IgD-negative memory B cell (primary cell): ENCODE measurements around the gene PRUNE1. TPM values are rescaled to one million over a fixed set of nuclear protein-coding genes. Genes with fewer than 3 reads are reported as not detected.

ENCODE experiments used
- H3K27ac Mint-ChIP-seq, 3 donors: one replicate each; pipeline ENCODE4 v1.8.0; 2020 to 2022; ENCODE audit warnings: mild to moderate bottlenecking in 3 of 3, mixed read lengths in 3 of 3, moderate library complexity in 1 of 3
- H3K27me3 Mint-ChIP-seq: one replicate; pipeline ENCODE4 v1.8.0; 2021; ENCODE audit warnings: mixed read lengths
- H3K36me3 Mint-ChIP-seq: one replicate; pipeline ENCODE4 v1.8.0; 2020; ENCODE audit warnings: mild to moderate bottlenecking, mixed read lengths
- H3K4me1 Mint-ChIP-seq, 3 donors: one replicate each; pipeline ENCODE4 v1.8.0; 2020 to 2022; ENCODE audit warnings: mixed read lengths in 3 of 3, mild to moderate bottlenecking in 1 of 3
- H3K4me3 Mint-ChIP-seq, 4 donors: one replicate each; pipeline ENCODE4 v1.8.0; 2020 to 2022; ENCODE audit warnings: mild to moderate bottlenecking in 4 of 4, mixed read lengths in 4 of 4, moderate library complexity in 3 of 4
- H3K9me3 Mint-ChIP-seq, 3 donors: one replicate each; pipeline ENCODE4 v1.8.0; 2020 to 2021; ENCODE audit warnings: mixed read lengths in 3 of 3, mild to moderate bottlenecking in 1 of 3
- polyA plus RNA-seq: library from polyadenylated mRNA; unstranded; fragments of 300-500 nt; fragmentation: Illumina TruSeq; gene quantifications from one replicate; pipeline ENCODE4 v1.2.3, GENCODE V29; 2021

The PRUNE1 gene
- polyA plus RNA-seq, 1 donor from 2014 or later: 36.2 TPM

DNA sequence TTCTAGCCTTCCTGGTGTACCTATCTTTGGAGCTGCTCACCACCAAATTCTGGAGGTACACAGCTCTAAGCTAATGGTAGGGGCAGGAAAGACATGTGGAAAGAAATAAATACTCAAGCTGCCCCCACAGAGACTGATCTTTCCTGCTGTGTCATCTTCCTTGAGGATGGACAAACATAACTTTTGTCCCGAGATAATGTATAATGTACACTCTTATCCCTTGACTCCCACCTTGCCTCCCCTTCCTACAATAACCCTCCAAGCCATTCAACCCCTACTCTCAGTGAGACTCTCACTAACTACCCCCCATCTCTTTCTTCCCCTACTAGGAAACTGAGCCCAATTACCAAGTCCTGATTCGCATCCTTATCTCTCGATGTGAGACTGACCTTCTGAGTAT is 14.0 kb upstream of the PRUNE1 start:
- peaks cover 2% of the 10 kb centered on the region for H3K36me3 Mint-ChIP-seq
- no peak overlapping the region for H3K4me3 Mint-ChIP-seq
- H3K4me1 Mint-ChIP-seq: peaks cover 4% of the 10 kb centered on the region in 3 donors
- H3K9me3 Mint-ChIP-seq: no peaks in the 10 kb centered on the region
- no peak overlapping the region for H3K27ac Mint-ChIP-seq
- H3K27me3 Mint-ChIP-seq: no peaks in the 10 kb centered on the region

DNA sequence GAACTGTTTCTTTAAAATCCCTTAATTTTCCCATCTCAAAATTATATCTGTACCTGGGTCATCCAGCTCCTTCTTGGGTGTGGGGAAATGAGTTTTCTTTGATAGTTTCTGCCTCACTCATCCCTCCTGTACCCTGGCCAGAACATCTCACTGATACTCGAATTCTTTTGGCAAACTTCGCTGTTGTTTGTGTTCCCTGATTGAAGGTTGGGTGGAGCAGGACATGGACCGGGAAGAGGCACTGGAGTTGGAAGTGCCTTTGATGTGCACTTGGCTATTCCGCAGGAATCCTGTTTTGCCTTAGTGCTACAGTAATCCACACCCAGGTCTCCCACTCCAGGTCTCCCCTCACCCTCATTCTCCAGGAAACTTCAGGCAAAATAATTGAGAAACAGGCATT is 12.8 kb upstream of the PRUNE1 start:
- Mint-ChIP-seq H3K4me3 (peak overlapping the region in 1 of 4 donors; percentile 25), H3K36me3 (peaks cover 2% of the 10 kb centered on the region), H3K4me1 (peaks cover 4 to 5% (median 4%) of the 10 kb centered on the region in 3 donors)

DNA sequence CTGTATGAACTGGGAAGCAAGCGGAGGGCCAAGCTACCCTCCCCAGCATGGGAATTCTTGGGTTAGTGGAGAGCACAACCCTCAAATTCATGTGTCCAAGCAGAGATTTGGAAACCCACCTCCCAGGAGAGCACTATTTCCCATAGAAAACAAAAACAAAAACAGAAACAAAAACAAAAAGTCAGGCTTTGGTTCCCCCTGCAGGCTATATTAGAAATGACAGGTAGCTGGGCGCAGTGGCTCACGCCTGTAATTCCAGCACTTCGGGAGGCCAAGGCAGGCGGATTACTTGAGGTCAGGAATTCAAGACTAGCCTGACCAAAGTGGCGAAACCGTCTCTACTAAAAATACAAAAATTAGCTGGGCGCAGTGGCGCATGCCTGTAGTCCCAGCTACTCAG is 12.4 kb upstream of the PRUNE1 start:
- H3K36me3 Mint-ChIP-seq: peaks cover 2% of the 10 kb centered on the region
- peak overlapping the region in 2 of 3 donors; percentile 29 to 46 for H3K27ac Mint-ChIP-seq
- no peaks in the 10 kb centered on the region for H3K27me3 Mint-ChIP-seq
- peaks cover 4 to 5% (median 4%) of the 10 kb centered on the region in 3 donors for H3K4me1 Mint-ChIP-seq
- no peaks in the 10 kb centered on the region for H3K9me3 Mint-ChIP-seq
- peak overlapping the region in 2 of 4 donors; percentile 25 to 27 for H3K4me3 Mint-ChIP-seq

More for the DNA sequence above, 12.8 kb upstream of the PRUNE1 start:
- no peaks in the 10 kb centered on the region for H3K27me3 Mint-ChIP-seq
- H3K9me3 Mint-ChIP-seq: no peaks in the 10 kb centered on the region
- H3K27ac Mint-ChIP-seq: peak overlapping the region in 1 of 3 donors; percentile 46

DNA sequence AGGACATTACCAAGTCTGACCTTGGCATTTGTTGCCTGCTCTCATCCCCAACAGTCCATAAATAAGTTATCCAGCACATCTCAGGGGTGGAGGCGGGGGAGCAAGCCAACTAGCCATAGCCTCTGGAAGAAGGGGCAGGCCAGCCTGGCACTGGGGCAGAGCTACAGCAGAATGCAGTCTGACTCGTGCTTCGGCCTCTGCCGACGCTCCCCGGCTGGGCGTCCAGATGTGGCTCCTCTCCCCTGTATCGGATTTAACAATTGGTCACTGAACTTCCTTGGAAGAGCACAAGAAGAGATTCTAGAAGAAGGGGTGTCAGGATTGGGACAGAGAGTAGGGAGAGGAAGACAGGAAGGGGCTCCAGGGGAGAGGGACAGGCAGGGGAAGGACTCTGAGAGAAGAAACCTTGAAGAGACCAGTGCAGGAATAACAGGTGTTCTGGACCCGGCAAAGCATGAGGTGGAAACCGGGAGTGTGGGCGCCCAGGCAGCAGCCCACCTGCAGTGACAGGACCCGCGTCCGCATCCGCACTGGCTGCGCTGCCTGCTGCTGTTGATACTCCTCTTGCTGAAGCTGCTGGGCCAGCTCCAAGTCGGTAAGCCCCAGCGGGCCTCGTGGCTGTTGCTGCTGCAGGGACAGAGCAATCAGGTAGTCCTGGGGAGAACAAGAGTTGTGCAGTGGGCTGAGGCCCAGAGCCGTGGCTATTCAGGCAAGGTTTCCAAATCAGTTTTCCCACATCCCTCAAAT is 10.9 kb upstream of the PRUNE1 start:
- Mint-ChIP-seq H3K4me3 (no peak overlapping the region), H3K9me3 (no peaks in the 10 kb centered on the region), H3K36me3 (peaks cover 6% of the 10 kb centered on the region), H3K27me3 (no peaks in the 10 kb centered on the region), H3K4me1 (peaks cover 4 to 12% (median 8%) of the 10 kb centered on the region in 3 donors), H3K27ac (no peak overlapping the region)

DNA sequence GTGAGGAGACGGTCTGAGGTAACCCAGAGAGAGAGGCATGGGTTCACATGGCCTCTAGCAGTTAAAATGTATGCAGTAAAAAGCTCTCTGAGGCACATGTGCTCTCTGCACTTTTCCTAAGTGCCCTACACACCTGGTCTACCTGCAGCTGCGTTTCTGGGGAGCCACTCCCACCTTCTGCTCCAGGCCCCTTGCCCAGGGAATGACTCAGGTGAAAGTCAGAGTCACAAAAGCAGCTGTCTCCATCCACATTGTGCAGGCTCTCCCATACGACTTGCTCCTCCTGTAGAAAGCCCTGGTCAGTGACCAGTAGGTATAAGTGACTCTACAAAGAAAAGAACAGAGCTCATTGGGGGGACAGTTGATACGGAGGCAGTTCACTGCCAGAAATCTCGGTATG is 10.3 kb upstream of the PRUNE1 start:
- no peak overlapping the region for H3K4me3 Mint-ChIP-seq
- H3K4me1 Mint-ChIP-seq: peaks cover 4 to 12% (median 12%) of the 10 kb centered on the region in 3 donors
- H3K27ac Mint-ChIP-seq: no peak overlapping the region
- no peaks in the 10 kb centered on the region for H3K27me3 Mint-ChIP-seq
- no peaks in the 10 kb centered on the region for H3K9me3 Mint-ChIP-seq
- H3K36me3 Mint-ChIP-seq: peaks cover 6% of the 10 kb centered on the region

DNA sequence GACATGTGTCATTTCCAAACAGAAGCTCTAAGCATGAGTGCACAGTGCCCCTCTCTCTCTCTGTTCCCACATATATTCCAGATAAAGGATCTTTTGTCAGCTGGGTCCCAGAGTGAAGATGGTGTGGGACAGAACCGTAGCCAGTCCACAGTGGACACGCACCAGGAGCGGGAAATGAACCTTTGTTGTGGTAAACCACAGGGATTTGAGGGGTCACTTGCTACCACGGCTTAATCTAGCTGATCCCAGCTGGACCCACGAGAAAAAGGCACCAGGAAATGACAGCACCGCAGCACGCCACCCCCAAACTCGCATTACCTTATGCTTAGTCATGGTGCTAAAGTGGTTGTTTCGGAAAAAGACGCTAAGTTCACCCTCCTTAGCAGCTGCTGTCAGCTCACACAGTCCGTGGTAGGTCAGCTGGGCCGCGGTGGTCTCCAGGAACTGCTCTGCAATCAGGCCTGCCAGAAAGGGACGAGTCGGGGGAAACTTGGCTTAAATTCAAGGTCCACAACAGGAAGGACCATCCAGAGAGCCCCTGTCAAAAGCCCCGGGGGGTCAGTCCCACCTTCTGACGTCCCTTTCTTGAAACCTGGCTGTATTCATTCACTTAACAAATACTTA is 9.1 kb upstream of the PRUNE1 start:
- H3K9me3 Mint-ChIP-seq: no peaks in the 10 kb centered on the region
- H3K27me3 Mint-ChIP-seq: no peaks in the 10 kb centered on the region
- peaks cover 6% of the 10 kb centered on the region for H3K36me3 Mint-ChIP-seq
- no peak overlapping the region for H3K4me3 Mint-ChIP-seq
- peaks cover 4 to 22% (median 15%) of the 10 kb centered on the region in 3 donors for H3K4me1 Mint-ChIP-seq
- H3K27ac Mint-ChIP-seq: no peak overlapping the region

DNA sequence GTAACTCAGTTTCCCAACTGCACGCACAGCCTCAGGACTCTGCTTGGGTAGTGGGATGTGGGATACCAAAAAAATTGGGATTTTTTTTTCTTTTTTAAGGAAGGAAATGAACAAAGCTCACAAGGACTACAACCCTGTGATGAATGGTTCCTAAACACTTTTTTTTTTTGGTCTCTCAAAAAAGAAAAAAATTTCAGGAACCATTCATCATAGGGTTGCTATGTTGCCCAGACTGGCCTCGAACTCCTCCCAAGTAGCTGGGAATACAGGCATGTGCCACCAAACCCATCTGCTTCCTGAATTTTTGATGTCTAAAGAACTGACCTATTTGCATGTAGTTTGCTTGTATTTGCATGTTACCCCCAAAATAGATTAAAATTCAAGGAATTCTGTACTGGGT is 8.3 kb upstream of the PRUNE1 start:
- H3K4me1 Mint-ChIP-seq: peaks cover 4 to 22% (median 18%) of the 10 kb centered on the region in 3 donors

DNA sequence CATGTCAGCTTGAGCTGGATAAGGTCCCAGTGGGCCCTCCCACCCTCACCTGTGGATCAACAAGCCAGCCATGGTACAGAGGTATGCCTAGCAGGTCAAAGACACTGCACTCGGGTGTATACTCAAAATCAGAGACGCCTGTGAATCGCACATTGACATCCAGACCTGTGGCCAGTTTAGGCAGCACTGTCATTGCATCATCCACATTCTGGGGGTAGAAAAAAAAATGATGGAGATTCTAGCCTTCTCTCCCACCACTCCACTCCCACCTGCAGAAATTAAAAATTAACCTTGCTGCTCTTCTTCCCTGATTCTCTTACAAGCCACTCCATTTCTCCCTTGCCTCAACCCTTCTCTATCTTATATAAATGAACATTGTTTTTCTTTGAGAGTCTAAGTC is 7.8 kb upstream of the PRUNE1 start:
- peaks cover 6% of the 10 kb centered on the region for H3K36me3 Mint-ChIP-seq
- no peaks in the 10 kb centered on the region for H3K27me3 Mint-ChIP-seq

More for the DNA sequence above, 8.3 kb upstream of the PRUNE1 start:
- Mint-ChIP-seq H3K9me3 (no peaks in the 10 kb centered on the region), H3K27me3 (no peaks in the 10 kb centered on the region), H3K36me3 (peaks cover 6% of the 10 kb centered on the region), H3K4me3 (no peak overlapping the region), H3K27ac (no peak overlapping the region)

DNA sequence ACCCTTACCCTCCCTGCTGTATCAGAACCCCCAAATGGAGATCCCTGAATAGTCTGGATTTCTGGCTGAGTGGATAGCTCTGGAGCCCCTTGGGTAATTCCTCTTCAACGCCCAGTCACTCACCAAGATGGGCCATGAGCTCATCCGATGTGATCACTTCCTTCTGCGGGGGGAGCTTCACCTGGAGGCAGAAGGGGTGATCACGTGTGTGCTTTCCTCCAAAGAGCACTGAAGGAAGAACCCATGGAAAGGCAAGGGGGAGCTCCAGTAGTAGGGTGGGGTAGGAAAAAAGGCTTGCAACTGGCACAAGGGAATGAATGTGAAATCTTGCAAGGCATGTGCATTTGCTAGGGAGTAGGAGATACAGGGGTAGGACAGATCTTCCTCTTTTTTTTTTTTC is 6.6 kb upstream of the PRUNE1 start:
- Mint-ChIP-seq H3K9me3 (no peaks in the 10 kb centered on the region), H3K36me3 (peaks cover 6% of the 10 kb centered on the region), H3K4me3 (no peak overlapping the region), H3K27ac (no peak overlapping the region), H3K4me1 (peaks cover 10 to 29% (median 25%) of the 10 kb centered on the region in 3 donors), H3K27me3 (no peaks in the 10 kb centered on the region)

More for the DNA sequence above, 7.8 kb upstream of the PRUNE1 start:
- Mint-ChIP-seq H3K27ac (peak overlapping the region in 1 of 3 donors; percentile 58), H3K9me3 (no peaks in the 10 kb centered on the region), H3K4me1 (peaks cover 4 to 23% (median 19%) of the 10 kb centered on the region in 3 donors), H3K4me3 (no peak overlapping the region)

DNA sequence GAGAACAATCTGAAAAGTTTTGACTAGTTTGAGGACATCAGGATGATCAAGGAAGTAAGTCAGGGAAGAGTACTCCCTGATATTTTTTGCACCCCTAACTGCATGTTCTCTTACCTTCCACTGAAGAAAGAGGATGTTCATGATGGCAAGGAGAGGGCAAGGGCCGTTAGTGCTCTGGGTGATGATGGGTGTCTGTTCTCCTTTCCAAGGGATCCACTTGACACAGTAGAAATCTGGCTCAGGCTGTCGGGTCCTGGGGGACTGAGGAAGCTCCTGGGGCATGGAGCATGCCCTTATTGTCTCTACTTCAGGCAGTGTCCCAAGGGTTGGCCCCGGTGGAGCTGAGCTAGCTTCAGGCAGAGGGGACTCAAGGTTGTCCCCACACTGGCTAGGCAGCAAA is 6.2 kb upstream of the PRUNE1 start:
- H3K36me3 Mint-ChIP-seq: peaks cover 6% of the 10 kb centered on the region
- H3K9me3 Mint-ChIP-seq: no peaks in the 10 kb centered on the region
- no peak overlapping the region for H3K27ac Mint-ChIP-seq
- H3K4me3 Mint-ChIP-seq: no peak overlapping the region
- no peaks in the 10 kb centered on the region for H3K27me3 Mint-ChIP-seq
- peaks cover 14 to 34% (median 29%) of the 10 kb centered on the region in 3 donors for H3K4me1 Mint-ChIP-seq

DNA sequence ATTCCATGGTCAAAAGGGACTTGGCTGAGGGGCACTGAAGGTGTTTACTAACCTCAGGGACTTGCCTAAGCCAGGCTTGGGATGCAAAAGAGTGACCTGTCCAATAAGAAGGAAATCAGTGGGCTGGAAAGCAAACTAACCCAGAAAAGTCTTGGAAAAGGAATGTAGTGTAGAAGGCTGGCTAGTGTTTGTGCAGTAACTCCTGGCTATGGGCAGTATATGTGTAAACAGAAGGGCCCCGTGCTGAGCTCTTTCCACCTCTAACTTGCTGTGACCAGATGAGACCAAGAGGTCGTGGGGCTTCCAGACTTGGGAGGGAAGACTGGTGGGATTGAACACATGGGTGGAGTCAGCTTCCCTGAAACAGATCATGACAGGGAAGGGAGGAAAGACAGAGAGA is 5.6 kb upstream of the PRUNE1 start:
- H3K27me3 Mint-ChIP-seq: no peaks in the 10 kb centered on the region
- peak overlapping the region in 1 of 3 donors; percentile 5 for H3K27ac Mint-ChIP-seq
- peak overlapping the region in 2 of 4 donors; percentile 8 to 67 for H3K4me3 Mint-ChIP-seq
- peaks cover 4% of the 10 kb centered on the region for H3K36me3 Mint-ChIP-seq
- H3K4me1 Mint-ChIP-seq: peaks cover 16 to 38% (median 34%) of the 10 kb centered on the region in 3 donors
- H3K9me3 Mint-ChIP-seq: no peaks in the 10 kb centered on the region

DNA sequence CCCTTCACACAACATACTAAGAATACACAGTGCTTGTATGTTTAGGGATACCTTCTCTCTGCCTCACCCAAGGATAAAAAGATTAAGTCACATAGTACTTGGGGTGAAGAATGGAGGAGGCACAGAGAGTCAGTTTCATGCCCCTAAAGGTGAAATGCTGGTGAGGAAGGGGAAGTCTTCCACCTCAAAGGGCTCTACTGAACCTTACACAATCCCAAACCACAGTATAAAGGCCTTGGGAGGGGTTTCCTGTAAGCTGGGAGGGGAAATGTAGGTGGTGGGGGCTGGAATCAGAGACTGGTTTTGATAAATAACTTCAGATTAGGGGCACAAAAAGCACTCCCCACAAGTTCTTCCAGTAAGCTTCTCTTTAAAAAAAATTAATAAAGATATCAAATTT is 5.1 kb upstream of the PRUNE1 start:
- Mint-ChIP-seq H3K9me3 (no peaks in the 10 kb centered on the region), H3K4me1 (peaks cover 21 to 43% (median 38%) of the 10 kb centered on the region in 3 donors), H3K4me3 (peak overlapping the region in 2 of 4 donors; percentile 8 to 74), H3K36me3 (peaks cover 4% of the 10 kb centered on the region), H3K27me3 (no peaks in the 10 kb centered on the region), H3K27ac (peak overlapping the region in 1 of 3 donors; percentile 5)

DNA sequence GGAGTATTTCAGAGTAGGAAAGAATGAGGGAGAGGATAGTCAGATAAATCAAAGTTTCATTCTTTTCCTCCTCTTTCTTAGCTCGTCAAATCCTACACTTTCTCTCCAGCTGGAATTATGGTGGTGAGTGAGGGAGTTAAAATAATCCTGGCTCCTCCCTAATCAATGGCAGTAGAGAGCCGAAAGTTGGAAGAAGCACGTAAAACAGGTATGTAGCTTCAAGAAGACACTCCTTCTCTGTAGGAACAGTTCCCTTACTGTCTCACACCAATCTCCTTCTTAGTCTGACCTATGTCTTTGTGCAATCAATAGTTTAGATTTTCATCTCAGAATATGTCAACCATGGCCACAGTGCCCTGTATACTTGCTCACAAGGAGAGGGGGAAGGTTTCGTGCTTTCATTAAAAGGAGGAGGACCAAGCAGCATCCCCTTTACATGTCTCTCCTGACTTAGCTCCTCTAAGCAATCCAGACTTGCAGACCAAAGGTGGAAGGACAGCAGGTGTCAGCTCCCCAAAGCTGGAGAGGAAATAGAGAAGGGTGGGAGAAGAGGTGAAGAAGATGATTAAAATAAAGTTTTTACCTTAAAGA is 2.4 kb upstream of the PRUNE1 start:
- Mint-ChIP-seq H3K36me3 (peaks cover 4% of the 10 kb centered on the region), H3K9me3 (no peaks in the 10 kb centered on the region), H3K4me1 (peaks cover 31 to 49% (median 44%) of the 10 kb centered on the region in 3 donors), H3K27me3 (no peaks in the 10 kb centered on the region), H3K4me3 (peak overlapping the region; percentile 87 to 97 (median 94)), H3K27ac (peak overlapping the region; percentile 3 to 99 (median 86))

DNA sequence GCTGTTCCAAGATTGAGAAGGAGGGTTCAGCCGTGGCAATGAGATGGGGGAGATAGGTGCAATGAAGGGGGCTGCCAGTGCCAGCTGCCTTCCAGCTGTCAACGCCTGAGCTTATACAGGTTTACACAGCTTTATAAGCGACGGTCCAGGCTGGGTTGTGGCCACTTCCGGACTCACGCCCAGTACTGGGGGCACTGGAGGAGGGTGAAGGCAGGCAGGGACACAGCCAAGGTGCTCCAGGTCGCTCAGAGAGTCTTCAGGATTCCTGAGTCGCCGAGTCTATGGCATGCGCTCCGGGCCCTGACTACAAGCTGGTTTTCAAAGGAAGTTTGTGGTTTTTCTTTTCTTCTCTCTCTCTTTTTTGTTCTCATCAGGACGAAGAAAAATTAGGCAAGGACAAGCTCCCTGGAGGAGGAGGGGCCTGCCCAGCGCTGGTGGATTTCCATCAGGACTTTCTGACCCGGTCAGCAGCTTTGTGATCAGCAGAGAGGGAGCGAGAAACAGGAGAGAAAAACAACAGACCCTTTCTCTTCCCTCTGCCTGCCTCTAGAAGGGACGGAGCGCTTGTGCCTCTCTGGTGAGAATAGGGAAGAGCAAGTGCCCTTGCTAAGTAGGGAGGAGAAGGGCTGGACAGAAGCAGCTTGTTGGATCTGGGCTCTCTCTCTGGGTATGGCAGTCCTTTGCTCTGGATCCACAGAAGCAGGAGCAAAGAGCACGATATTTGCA is 1.8 kb upstream of the PRUNE1 start, which contains the start of gene MINDY1:
MINDY1 (minus strand) TSS at position 576 of the 726 bp plus-strand sequence. CDS start 4,285 bp downstream, outside the sequence.
- H3K27ac Mint-ChIP-seq: peak within 1 kb of the TSS; percentile 86 to 99 (median 98)
- H3K27me3 Mint-ChIP-seq: no peaks in the 10 kb centered on the region
- H3K9me3 Mint-ChIP-seq: no peaks in the 10 kb centered on the region
- H3K36me3 Mint-ChIP-seq: peaks cover 4% of the 10 kb centered on the region
- H3K4me1 Mint-ChIP-seq: peaks cover 36 to 51% (median 49%) of the 10 kb centered on the region in 3 donors
- peak within 1 kb of the TSS; percentile 87 to 97 (median 96) for H3K4me3 Mint-ChIP-seq
